Adipocyte (in vitro differentiated cells): ENCODE measurements around the gene ZNF385A.

Experiments used
- DNase-seq: peaks from one replicate; pipeline ENCODE4 v3.0.0-alpha.2; 2015; ENCODE audit warnings: low read depth
- H3K27me3 ChIP-seq: replicated peaks from 2 replicates; pipeline ENCODE4 v1.7.0; 2013; ENCODE audit warnings: mild to moderate bottlenecking, low read length, moderate library complexity; ENCODE audit not compliant: control insufficient read depth, insufficient read depth
- H3K36me3 ChIP-seq: 2 replicates; pipeline ENCODE4 v1.7.0; 2013; ENCODE audit warnings: low read length, mild to moderate bottlenecking, moderate library complexity; ENCODE audit not compliant: control insufficient read depth, insufficient read depth, severe bottlenecking
- H3K4me1 ChIP-seq: 2 replicates; pipeline ENCODE4 v1.7.0; 2013; ENCODE audit warnings: mild to moderate bottlenecking, low read length, moderate library complexity; ENCODE audit not compliant: control insufficient read depth, insufficient read depth
- H3K4me3 ChIP-seq: 2 replicates; pipeline ENCODE4 v1.7.0; 2013; ENCODE audit warnings: mild to moderate bottlenecking, low read length, moderate library complexity
- H3K9ac ChIP-seq: 2 replicates; pipeline ENCODE4 v1.7.0; 2013; ENCODE audit warnings: mild to moderate bottlenecking, low read length, moderate library complexity
- H3K9me3 ChIP-seq: 2 replicates; pipeline ENCODE4 v1.7.0; 2013; ENCODE audit warnings: mild to moderate bottlenecking, low read length, moderate library complexity; ENCODE audit not compliant: control insufficient read depth

Gene ZNF385A

DNA sequence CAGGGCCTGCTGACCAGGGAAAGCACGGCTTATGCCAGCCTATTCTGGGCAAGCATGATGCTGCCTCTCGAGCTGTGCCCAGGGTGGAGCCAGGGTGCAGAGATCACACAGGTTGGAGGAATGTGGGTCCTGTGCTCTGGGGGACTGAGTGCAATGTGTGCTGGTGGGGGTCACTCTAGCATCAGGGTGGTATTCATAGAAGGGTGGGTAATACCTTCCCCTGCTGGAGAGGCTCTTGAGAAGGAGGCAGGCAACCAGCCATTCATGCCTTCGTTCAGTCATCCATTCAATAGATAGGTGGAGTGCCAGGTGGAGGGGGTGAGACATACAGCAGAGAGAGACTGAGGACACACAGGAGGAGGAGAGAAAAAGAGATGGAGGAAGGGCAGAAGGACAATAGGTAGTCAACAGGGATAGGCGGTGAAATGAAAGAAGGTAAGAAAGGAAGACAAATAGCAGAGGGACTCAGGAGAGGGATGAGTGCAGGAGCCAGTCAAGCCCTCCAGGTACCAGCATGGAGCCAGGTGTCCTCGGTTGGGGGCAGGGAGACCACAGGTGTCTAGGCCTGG lies 5.2 kb upstream of the ZNF385A start:
- Histone ChIP-seq H3K9ac (no peak overlapping the region), H3K4me3 (no peak overlapping the region), H3K27me3 (no peaks in the 10 kb centered on the region), H3K4me1 (peaks cover 22% of the 10 kb centered on the region), H3K36me3 (peaks cover 10% of the 10 kb centered on the region), H3K9me3 (no peaks in the 10 kb centered on the region)
- DNase-seq = no peak

DNA sequence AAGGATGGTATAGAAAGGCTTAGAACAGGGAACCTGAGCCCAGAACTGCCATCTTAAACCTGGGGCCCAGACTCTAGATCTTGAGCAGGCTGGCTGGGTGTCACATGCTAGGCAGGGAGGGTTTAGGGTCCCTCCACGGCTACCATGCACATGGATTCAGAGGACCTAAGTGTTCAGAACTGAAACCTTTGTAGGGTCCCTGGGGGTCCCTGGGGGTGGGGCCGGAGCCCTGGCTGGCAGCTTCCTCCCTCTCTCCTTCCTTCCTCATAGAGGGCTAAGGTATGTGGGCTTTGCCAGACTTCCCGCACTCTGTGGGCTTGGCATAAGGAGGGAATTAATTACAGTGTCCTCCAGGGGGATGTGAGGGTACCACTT lies 4.6 kb upstream of the ZNF385A start:
- H3K4me3 ChIP-seq = no peak overlapping the region
- peaks cover 23% of the 10 kb centered on the region for H3K4me1 ChIP-seq
- H3K9ac ChIP-seq = no peak overlapping the region
- H3K36me3 ChIP-seq = peaks cover 5% of the 10 kb centered on the region
- DNase-seq = no peak
- no peaks in the 10 kb centered on the region for H3K27me3 ChIP-seq
- H3K9me3 ChIP-seq = no peaks in the 10 kb centered on the region

- H3K9ac ChIP-seq = no peak overlapping the region
- no peak for DNase-seq
- no peak overlapping the region for H3K4me3 ChIP-seq
- H3K36me3 ChIP-seq = no peaks in the 10 kb centered on the region
- no peaks in the 10 kb centered on the region for H3K9me3 ChIP-seq
- peaks cover 23% of the 10 kb centered on the region for H3K4me1 ChIP-seq
- H3K27me3 ChIP-seq = no peaks in the 10 kb centered on the region
Measured at GRCh38 chr12:54388237-54389133, 4.0 kb upstream of the ZNF385A start.

GRCh38 chr12:54387114-54387467 lies 2.6 kb upstream of the ZNF385A start:
- DNase-seq = no peak
- Histone ChIP-seq H3K9me3 (no peaks in the 10 kb centered on the region), H3K4me3 (no peak overlapping the region), H3K36me3 (no peaks in the 10 kb centered on the region), H3K27me3 (no peaks in the 10 kb centered on the region), H3K9ac (no peak overlapping the region), H3K4me1 (peaks cover 30% of the 10 kb centered on the region)

DNA sequence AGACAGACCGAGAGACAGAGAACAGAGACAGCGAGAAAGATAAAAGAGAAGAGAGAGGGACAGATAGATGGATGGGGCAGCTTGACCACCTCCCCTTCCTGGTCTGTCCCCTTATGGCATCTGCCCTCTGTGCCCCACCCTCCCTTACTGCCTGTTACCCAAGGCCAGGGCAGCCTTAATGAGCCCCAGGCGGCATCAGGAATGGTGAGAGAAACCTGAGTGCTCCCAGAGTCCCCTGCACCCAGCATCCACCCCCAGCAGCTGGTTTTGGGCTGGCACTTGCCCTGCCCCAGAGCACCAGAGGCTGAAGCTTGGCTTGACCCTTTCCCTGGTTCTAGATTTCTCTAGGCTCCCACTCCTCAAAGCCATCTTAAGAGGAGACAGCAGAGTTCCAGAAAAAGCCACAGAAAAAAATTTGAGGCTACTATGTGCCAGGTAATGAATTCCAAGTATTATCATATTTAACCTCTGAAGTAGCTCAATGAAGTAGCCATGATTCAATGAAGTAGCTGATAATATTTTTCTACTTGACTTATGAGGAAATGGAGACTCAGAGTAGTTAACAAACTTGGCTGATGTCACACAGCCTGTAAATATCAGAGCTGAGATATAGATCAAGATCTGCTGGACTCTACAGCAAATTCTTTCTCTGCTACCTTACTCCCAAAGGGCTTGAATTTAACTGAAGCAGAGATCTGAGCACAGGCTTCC lies 2.0 kb upstream of the ZNF385A start:
- H3K36me3 ChIP-seq = no peaks in the 10 kb centered on the region
- H3K27me3 ChIP-seq = no peaks in the 10 kb centered on the region
- no peak overlapping the region for H3K9ac ChIP-seq
- no peak overlapping the region for H3K4me3 ChIP-seq
- H3K4me1 ChIP-seq = peaks cover 30% of the 10 kb centered on the region
- no peak for DNase-seq
- no peaks in the 10 kb centered on the region for H3K9me3 ChIP-seq

DNA sequence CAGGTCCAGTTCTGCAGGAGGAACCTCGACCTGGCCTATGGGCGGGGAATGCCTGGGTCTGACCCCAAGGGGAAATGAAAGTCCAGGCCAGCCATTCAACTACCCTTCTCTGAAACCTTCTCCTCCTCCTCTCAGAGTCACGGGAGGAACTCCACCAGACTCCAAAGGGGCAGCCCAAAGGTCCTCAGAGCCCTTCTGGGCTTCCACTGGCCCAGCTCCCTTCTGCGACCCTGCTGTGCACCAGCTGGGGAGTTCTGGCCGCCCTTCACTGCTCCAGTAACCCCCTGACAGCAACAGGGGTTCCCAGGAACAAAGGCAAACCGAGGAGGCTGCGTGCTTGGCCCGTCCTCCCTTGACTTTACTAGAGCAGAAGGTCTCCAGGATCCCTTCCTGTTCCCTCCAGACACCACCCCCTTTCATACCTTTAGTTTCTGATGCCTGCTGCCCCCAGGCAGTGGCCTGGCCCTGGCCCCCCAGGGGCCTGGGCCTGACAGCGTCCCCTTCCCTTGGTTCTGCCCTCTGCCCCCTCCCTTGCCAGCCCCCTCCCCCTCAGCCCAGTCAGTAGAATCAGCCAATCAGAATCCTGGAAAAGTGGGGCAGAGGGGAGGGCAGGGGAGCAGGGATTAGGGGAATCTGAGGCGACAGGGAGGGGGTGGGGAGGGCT lies 850 bp upstream of the ZNF385A start:
- H3K9ac ChIP-seq = peak overlapping the region; percentile 41
- H3K27me3 ChIP-seq = no peaks in the 10 kb centered on the region
- H3K4me3 ChIP-seq = no peak overlapping the region
- no peaks in the 10 kb centered on the region for H3K9me3 ChIP-seq
- H3K4me1 ChIP-seq = peaks cover 30% of the 10 kb centered on the region
- DNase-seq = no peak
- no peaks in the 10 kb centered on the region for H3K36me3 ChIP-seq

DNA sequence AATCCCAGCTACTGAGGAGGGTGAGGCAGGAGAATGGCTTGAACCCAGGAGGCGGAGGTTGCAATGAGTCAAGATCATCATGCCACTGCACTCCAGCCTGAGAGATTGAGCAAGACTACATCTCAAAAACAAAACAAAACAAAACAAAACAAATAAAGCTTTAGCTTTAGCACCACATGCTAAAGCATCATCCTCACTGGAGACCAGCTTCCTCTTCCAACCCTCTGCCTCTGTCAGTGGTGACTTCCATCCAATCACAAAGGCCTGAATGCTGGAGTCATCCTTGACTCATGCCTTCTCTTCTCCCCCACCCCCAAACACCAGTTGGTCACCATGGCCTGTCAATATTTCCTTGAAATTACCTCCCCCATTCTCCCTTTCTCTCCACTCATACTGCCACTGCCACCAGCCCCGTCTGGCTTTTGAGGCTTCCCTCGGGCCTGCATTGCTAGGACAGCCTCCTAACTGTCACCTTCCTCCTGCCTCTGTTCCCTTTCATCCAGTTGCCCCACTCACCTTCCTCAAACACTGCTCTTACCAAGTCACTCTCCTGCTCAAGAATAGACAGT lies 1.4 kb downstream of the ZNF385A start:
- peak; percentile 63 for DNase-seq
- peaks cover 34% of the 10 kb centered on the region for H3K4me1 ChIP-seq
- H3K27me3 ChIP-seq = no peaks in the 10 kb centered on the region
- no peaks in the 10 kb centered on the region for H3K36me3 ChIP-seq
- no peak overlapping the region for H3K4me3 ChIP-seq
- H3K9me3 ChIP-seq = no peaks in the 10 kb centered on the region
- H3K9ac ChIP-seq = no peak overlapping the region

DNA sequence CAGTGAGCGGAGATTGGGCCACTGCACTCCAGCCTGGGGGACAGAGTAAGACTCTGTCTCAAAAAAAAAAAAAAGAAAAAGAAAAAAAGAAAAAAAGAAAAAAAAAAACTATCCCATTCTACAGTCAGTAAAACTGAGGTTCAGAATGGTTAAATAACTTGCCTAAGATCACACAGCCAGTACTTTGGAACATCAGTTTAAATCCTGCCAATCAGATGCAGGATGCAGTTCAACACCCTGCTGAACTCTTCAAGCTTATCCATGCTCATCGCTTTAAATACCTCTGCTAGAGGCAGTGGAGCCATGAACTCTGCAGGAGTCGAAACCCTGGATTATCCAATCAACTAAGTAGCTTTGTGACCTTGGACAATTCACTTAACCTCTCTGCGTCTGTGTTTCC lies 3.4 kb downstream of the ZNF385A start:
- Histone ChIP-seq H3K4me1 (peaks cover 40% of the 10 kb centered on the region), H3K9ac (no peak overlapping the region), H3K9me3 (no peaks in the 10 kb centered on the region), H3K4me3 (no peak overlapping the region), H3K36me3 (no peaks in the 10 kb centered on the region), H3K27me3 (no peaks in the 10 kb centered on the region)
- DNase-seq = no peak

- H3K9ac ChIP-seq = peak overlapping the region; percentile 70
- H3K9me3 ChIP-seq = no peaks in the 10 kb centered on the region
- no peaks in the 10 kb centered on the region for H3K36me3 ChIP-seq
Measured at GRCh38 chr12:54379398-54380201, 4.9 kb downstream of the ZNF385A start.

DNA sequence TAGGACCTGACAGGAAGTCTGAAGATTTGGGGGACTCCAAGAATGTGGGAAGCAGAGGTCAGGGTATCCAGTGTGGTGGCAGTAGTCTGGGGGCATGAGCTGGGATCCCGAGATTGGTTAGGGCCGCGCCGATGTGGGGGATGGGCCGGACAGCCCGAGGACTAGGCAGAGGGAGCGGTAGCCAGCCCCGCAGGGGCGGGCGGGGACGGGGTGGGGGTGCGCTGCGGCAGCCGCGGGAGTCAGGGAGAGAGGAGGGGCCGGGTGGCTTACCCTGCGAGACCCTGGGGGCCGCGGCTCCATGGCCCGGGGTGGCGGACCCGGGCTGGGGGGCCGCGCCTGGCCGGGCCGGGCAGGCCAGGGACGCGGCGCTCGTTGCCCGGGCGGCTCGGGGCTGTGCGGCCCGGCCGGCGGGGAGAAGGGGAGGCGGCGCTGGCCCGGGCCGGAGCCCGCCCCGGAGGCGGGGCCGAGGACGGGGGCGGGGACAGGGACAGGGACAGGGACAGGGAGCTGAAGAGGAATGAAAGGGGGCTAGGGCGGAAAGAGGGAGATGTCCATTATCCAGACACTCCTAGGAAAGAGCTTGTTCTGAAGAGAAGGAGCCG lies 5.6 kb downstream of the ZNF385A start:
- peak overlapping the region; percentile 70 for H3K9ac ChIP-seq
- peak overlapping the region; percentile 77 for H3K4me3 ChIP-seq
- peaks cover 44% of the 10 kb centered on the region for H3K4me1 ChIP-seq
- H3K36me3 ChIP-seq = no peaks in the 10 kb centered on the region
- peak; percentile 82 for DNase-seq
- H3K27me3 ChIP-seq = no peaks in the 10 kb centered on the region
- H3K9me3 ChIP-seq = no peaks in the 10 kb centered on the region

More at GRCh38 chr12:54379398-54380201, 4.9 kb downstream of the ZNF385A start:
- Histone ChIP-seq H3K4me1 (peaks cover 40% of the 10 kb centered on the region), H3K27me3 (no peaks in the 10 kb centered on the region), H3K4me3 (peak overlapping the region; percentile 77)
- DNase-seq = peak; percentile 98
